WERI-Rb-1 (cell line): ENCODE results near the gene DAB2IP.
A peak's percentile ranks its signal among the peaks of the same experiment; 100 is the strongest.

Experiments used
- DNase-seq: peaks from one replicate; pipeline ENCODE4 v3.0.0-alpha.2; 2020
- H3K27ac ChIP-seq: fragments of 250-450 bp; sonication (Bioruptor Pico); 2 replicates; pipeline ENCODE4 v1.5.1; 2020; ENCODE audit warnings: mild to moderate bottlenecking, moderate library complexity
- H3K27me3 ChIP-seq: fragments of 250-450 bp; sonication (Bioruptor Pico); 2 replicates; pipeline ENCODE4 v1.5.1; 2021; ENCODE audit warnings: mild to moderate bottlenecking, low read depth, moderate library complexity; ENCODE audit not compliant: insufficient read depth, severe bottlenecking
- H3K36me3 ChIP-seq: fragments of 250-450 bp; sonication (Bioruptor Pico); 2 replicates; pipeline ENCODE4 v1.5.1; 2020; ENCODE audit warnings: mild to moderate bottlenecking, moderate library complexity
- H3K4me3 ChIP-seq: 2 replicates; pipeline ENCODE4 v1.5.1; 2011; ENCODE audit warnings: low read depth, mild to moderate bottlenecking, control low read depth, low read length
- H3K9me3 ChIP-seq: fragments of 250-450 bp; sonication (Bioruptor Pico); 2 replicates; pipeline ENCODE4 v1.5.1; 2021; ENCODE audit warnings: mild to moderate bottlenecking, moderate library complexity; ENCODE audit not compliant: severe bottlenecking
- CTCF ChIP-seq: IDR thresholded peaks from 2 replicates; pipeline ENCODE4 v1.5.1; 2011; ENCODE audit warnings: low read depth, mild to moderate bottlenecking, control low read depth, inconsistent platforms, low read length

Gene DAB2IP

GRCh38 chr9:121717141-121717991, 65.9 kb downstream of the DAB2IP start:
- H3K36me3 ChIP-seq: peaks cover 42% of the 10 kb centered on the region
- TF ChIP-seq CTCF: no peak
- no peak for DNase-seq
- H3K9me3 ChIP-seq: no peaks in the 10 kb centered on the region
- H3K4me3 ChIP-seq: no peak overlapping the region
- H3K27ac ChIP-seq: no peak overlapping the region
- no peaks in the 10 kb centered on the region for H3K27me3 ChIP-seq

GRCh38 chr9:121718084-121718483, 66.7 kb downstream of the DAB2IP start:
- no peak overlapping the region for H3K27ac ChIP-seq
- DNase-seq: no peak
- TF ChIP-seq CTCF: no peak

GRCh38 chr9:121718501-121718900, 67.1 kb downstream of the DAB2IP start:
- Histone ChIP-seq H3K9me3 (no peaks in the 10 kb centered on the region), H3K27me3 (no peaks in the 10 kb centered on the region), H3K36me3 (peaks cover 45% of the 10 kb centered on the region), H3K4me3 (no peak overlapping the region), H3K27ac (no peak overlapping the region)
- no peak for TF ChIP-seq CTCF
- DNase-seq: no peak

More at GRCh38 chr9:121718084-121718483, 66.7 kb downstream of the DAB2IP start:
- H3K4me3 ChIP-seq: no peak overlapping the region
- H3K9me3 ChIP-seq: no peaks in the 10 kb centered on the region
- H3K36me3 ChIP-seq: peaks cover 42% of the 10 kb centered on the region
- no peaks in the 10 kb centered on the region for H3K27me3 ChIP-seq

- Histone ChIP-seq H3K27ac (no peak overlapping the region), H3K36me3 (peaks cover 35% of the 10 kb centered on the region), H3K9me3 (no peaks in the 10 kb centered on the region), H3K4me3 (no peak overlapping the region), H3K27me3 (no peaks in the 10 kb centered on the region)
- no peak for TF ChIP-seq CTCF
- no peak for DNase-seq
These were observed 69.0 kb downstream of the DAB2IP start for GRCh38 chr9:121720311-121721057.

GRCh38 chr9:121721058-121721350, 69.6 kb downstream of the DAB2IP start:
- Histone ChIP-seq H3K27ac (no peak overlapping the region), H3K36me3 (peaks cover 35% of the 10 kb centered on the region), H3K4me3 (no peak overlapping the region), H3K9me3 (no peaks in the 10 kb centered on the region), H3K27me3 (no peaks in the 10 kb centered on the region)
- DNase-seq: no peak
- peak; percentile 17; the same call in 1 of the 2 replicates for TF ChIP-seq CTCF
